ENCODE measurements around the gene SEZ6.

GRCh38 chr17:28988475-28988874, 17.4 kb downstream of the SEZ6 start:
- TF ChIP-seq POLR2A (IDR thresholded peaks at IDR 0.05; ENCODE audit: low read length) (no peak), GATA1 (IDR thresholded peaks at IDR 0.05; ENCODE audit: low read depth, low read length) (no peak)

All from erythroblast (primary cell).